HepG2 (cell line): ENCODE data around the gene BORCS5. TPM values are rescaled to one million over a fixed set of nuclear protein-coding genes. Genes with fewer than 3 reads are reported as not detected.

Source experiments
- ARID2 ChIP-seq: sonication (generic); formaldehyde crosslinking; IDR thresholded peaks from 2 replicates; pipeline ENCODE4 v1.8.1; 2022; ENCODE audit warnings: mild to moderate bottlenecking, missing genetic modification reagents, borderline replicate concordance
- FOXK1 ChIP-seq: sonication (generic); formaldehyde crosslinking; IDR thresholded peaks from 2 replicates; pipeline ENCODE4 v1.4.0; 2020; ENCODE audit warnings: low read depth, missing genetic modification reagents, borderline replicate concordance
- GZF1 ChIP-seq: sonication (generic); formaldehyde crosslinking; IDR thresholded peaks from 2 replicates; pipeline ENCODE4 v1.5.1; 2020; ENCODE audit warnings: mild to moderate bottlenecking, missing genetic modification reagents
- JUN ChIP-seq: sonication (generic); formaldehyde crosslinking; IDR thresholded peaks from 2 replicates; pipeline ENCODE4 v1.4.0; 2020; ENCODE audit warnings: mild to moderate bottlenecking, missing genetic modification reagents
- MXI1 ChIP-seq: IDR thresholded peaks from 3 replicates; pipeline ENCODE4 v1.6.1; 2012; ENCODE audit warnings: low read depth, low read length, inconsistent platforms, borderline replicate concordance
- ONECUT2 ChIP-seq: sonication (generic); formaldehyde crosslinking; IDR thresholded peaks from 2 replicates; pipeline ENCODE4 v1.4.0; 2020; ENCODE audit warnings: missing genetic modification reagents
- PAXIP1 ChIP-seq: sonication (generic); formaldehyde crosslinking; conservative IDR thresholded peaks from 2 replicates; pipeline ENCODE4 v1.4.0; 2020; ENCODE audit warnings: mild to moderate bottlenecking, missing genetic modification reagents, moderate library complexity
- RXRB ChIP-seq: IDR thresholded peaks from 2 replicates; pipeline ENCODE4 v1.6.1; 2016; ENCODE audit warnings: borderline replicate concordance, missing genetic modification reagents, missing compliant biosample characterization
- TAF1 ChIP-seq: sonication (generic); formaldehyde crosslinking; IDR thresholded peaks from 2 replicates; pipeline ENCODE4 v1.4.0; 2020; ENCODE audit warnings: missing genetic modification reagents
- TBX3 ChIP-seq: fragments of 450-650 bp; IDR thresholded peaks from 2 replicates; pipeline ENCODE4 v1.6.1; 2017; ENCODE audit warnings: antibody characterized with exemption, mild to moderate bottlenecking, inconsistent platforms, borderline replicate concordance
- TCF12 ChIP-seq, 2 experiments: fragments of 450-650 bp in 1 of 2; sonication (generic) in 1 of 2; formaldehyde crosslinking in 1 of 2; IDR thresholded peaks; 2 replicates each; pipeline versions ENCODE4 v1.6.1 to v1.8.0; 2017 to 2022; ENCODE audit warnings: antibody characterized with exemption in 1 of 2, mild to moderate bottlenecking in 1 of 2, missing genetic modification reagents in 1 of 2, moderate library complexity in 1 of 2
- TOE1 ChIP-seq: sonication (generic); formaldehyde crosslinking; IDR thresholded peaks from 2 replicates; pipeline ENCODE4 v1.4.0; 2020; ENCODE audit warnings: mild to moderate bottlenecking, missing genetic modification reagents
- ZFYVE20 ChIP-seq: sonication (generic); formaldehyde crosslinking; IDR thresholded peaks from 2 replicates; pipeline ENCODE4 v1.8.0; 2023; ENCODE audit warnings: low read depth, mild to moderate bottlenecking, moderate library complexity, missing genetic modification reagents, borderline replicate concordance
- ZNF383 ChIP-seq: sonication (generic); formaldehyde crosslinking; IDR thresholded peaks from 2 replicates; pipeline ENCODE4 v1.4.0; 2020; ENCODE audit warnings: missing genetic modification reagents, mild to moderate bottlenecking, borderline replicate concordance
- ZNF615 ChIP-seq: sonication (generic); formaldehyde crosslinking; IDR thresholded peaks from 2 replicates; pipeline ENCODE4 v1.5.0; 2020; ENCODE audit warnings: mild to moderate bottlenecking, missing genetic modification reagents, borderline replicate concordance
- polyA plus RNA-seq, 8 experiments: library from polyadenylated mRNA; depleted of rRNA in 3 of 8; stranded (reverse) in 7 of 8; unstranded in 1 of 8; fragments of >200 nt; fragmentation: Illumina TruSeq in 4 of 8; extraction: Trizol in 4 of 8; gene quantifications; 2 replicates each; pipeline versions ENCODE4 v1.2.1 to v1.2.3, GENCODE V29; 2011 to 2016; ENCODE audit warnings: low read depth in 4 of 8, missing spikeins in 1 of 8, mixed read lengths in 1 of 8; ENCODE audit not compliant: insufficient read depth in 1 of 8
- total RNA-seq, 5 experiments: library from RNA; depleted of rRNA; stranded (reverse); fragments of >200 nt; fragmentation: Illumina TruSeq; extraction: Trizol; gene quantifications; 2 replicates each; pipeline ENCODE4 v1.2.3, GENCODE V29; 2016; ENCODE audit warnings: low read depth in 1 of 5
- TF ChIP-seq, protein P1 (sequence below), 2 experiments: sonication (generic) in 1 of 2; formaldehyde crosslinking in 1 of 2; IDR thresholded peaks; 2 replicates each; pipeline versions ENCODE4 v1.6.1 to v1.9.0; 2014 to 2022; ENCODE audit warnings: antibody characterized with exemption in 1 of 2, borderline replicate concordance in 1 of 2, inconsistent platforms in 1 of 2, low read depth in 1 of 2, missing genetic modification reagents in 1 of 2
- TF ChIP-seq, protein P2 (sequence below): sonication (generic); formaldehyde crosslinking; IDR thresholded peaks from 2 replicates; pipeline ENCODE4 v1.4.0; 2020; ENCODE audit warnings: mild to moderate bottlenecking, missing genetic modification reagents, borderline replicate concordance

BORCS5 gene
- total and polyA plus RNA-seq, 2 of the 13 experiments (the other 11 are each of a cell fraction or from before 2014, with no cell fraction given), result 3.9 to 4.7 TPM

- TF ChIP-seq JUN (CRISPR knock-in tag), result no peak
- TF ChIP-seq, protein P1, sequence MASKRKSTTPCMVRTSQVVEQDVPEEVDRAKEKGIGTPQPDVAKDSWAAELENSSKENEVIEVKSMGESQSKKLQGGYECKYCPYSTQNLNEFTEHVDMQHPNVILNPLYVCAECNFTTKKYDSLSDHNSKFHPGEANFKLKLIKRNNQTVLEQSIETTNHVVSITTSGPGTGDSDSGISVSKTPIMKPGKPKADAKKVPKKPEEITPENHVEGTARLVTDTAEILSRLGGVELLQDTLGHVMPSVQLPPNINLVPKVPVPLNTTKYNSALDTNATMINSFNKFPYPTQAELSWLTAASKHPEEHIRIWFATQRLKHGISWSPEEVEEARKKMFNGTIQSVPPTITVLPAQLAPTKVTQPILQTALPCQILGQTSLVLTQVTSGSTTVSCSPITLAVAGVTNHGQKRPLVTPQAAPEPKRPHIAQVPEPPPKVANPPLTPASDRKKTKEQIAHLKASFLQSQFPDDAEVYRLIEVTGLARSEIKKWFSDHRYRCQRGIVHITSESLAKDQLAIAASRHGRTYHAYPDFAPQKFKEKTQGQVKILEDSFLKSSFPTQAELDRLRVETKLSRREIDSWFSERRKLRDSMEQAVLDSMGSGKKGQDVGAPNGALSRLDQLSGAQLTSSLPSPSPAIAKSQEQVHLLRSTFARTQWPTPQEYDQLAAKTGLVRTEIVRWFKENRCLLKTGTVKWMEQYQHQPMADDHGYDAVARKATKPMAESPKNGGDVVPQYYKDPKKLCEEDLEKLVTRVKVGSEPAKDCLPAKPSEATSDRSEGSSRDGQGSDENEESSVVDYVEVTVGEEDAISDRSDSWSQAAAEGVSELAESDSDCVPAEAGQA (IDR thresholded peaks at IDR 0.05; ENCODE audit: low read depth), result no peak
- TF ChIP-seq, protein P1 (CRISPR knock-in tag; IDR thresholded peaks at IDR 0.05; ENCODE audit: borderline replicate concordance), result no peak
- no peak for TF ChIP-seq ZNF383 (CRISPR knock-in tag)
- peak; percentile 52; the same call in 1 of the 2 replicates for TF ChIP-seq RXRB (CRISPR knock-in tag)
- TF ChIP-seq GZF1 (CRISPR knock-in tag), result no peak
- 0 out of 2 replicates have a peak, but pooled peaks have one; percentile 56 for TF ChIP-seq PAXIP1
- no peak for TF ChIP-seq TAF1 (CRISPR knock-in tag)
- peak; percentile 74; the same call in 1 of the 2 replicates for TF ChIP-seq TBX3
- no peak for TF ChIP-seq ARID2 (CRISPR knock-in tag)
- TF ChIP-seq MXI1, result peak; percentile 32; the same call in 1 of the 3 replicates
- TF ChIP-seq ONECUT2 (CRISPR knock-in tag), result no peak
- TF ChIP-seq ZFYVE20 (CRISPR knock-in tag), result no peak
- 0 out of 2 replicates have a peak, but pooled peaks have one; percentile 47 for TF ChIP-seq FOXK1 (CRISPR knock-in tag)
- TF ChIP-seq, protein P2, sequence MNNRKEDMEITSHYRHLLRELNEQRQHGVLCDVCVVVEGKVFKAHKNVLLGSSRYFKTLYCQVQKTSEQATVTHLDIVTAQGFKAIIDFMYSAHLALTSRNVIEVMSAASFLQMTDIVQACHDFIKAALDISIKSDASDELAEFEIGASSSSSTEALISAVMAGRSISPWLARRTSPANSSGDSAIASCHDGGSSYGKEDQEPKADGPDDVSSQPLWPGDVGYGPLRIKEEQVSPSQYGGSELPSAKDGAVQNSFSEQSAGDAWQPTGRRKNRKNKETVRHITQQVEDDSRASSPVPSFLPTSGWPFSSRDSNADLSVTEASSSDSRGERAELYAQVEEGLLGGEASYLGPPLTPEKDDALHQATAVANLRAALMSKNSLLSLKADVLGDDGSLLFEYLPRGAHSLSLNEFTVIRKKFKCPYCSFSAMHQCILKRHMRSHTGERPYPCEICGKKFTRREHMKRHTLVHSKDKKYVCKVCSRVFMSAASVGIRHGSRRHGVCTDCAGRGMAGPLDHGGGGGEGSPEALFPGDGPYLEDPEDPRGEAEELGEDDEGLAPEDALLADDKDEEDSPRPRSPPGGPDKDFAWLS (CRISPR knock-in tag), result no peak
- TF ChIP-seq TOE1 (CRISPR knock-in tag), result no peak
- no peak for TF ChIP-seq ZNF615 (CRISPR knock-in tag)
- TF ChIP-seq TCF12 (IDR thresholded peaks at IDR 0.05), result no peak
- peak; percentile 54; the same call in 1 of the 2 replicates for TF ChIP-seq TCF12 (CRISPR knock-in tag; IDR thresholded peaks at IDR 0.05)
Observed at GRCh38 chr12:12486661-12487240, 129.9 kb downstream of the BORCS5 start (continued).
